ENCODE results near the gene CHSY1. TPM values are rescaled to one million over a fixed set of nuclear protein-coding genes. Genes with fewer than 3 reads are reported as not detected.

Gene CHSY1
- polyA plus RNA-seq, 2 of the 4 experiments (the other 2 are of a cell fraction) = 16.0 to 28.1 TPM

GRCh38 chr15:101138086-101138660 is 113.7 kb downstream of the CHSY1 start:
- POLR2A ChIA-PET = no interaction called here
- DNase-seq (ENCODE audit: low read depth in 1 of 2, low spot score in 1 of 2) = no peak
- WGBS (ENCODE audit: missing lambda C conversion rate) = 63% methylated on average over 14 of the region's 14 CpGs
- peaks cover 8% of the 10 kb centered on the region for H3K9me3 ChIP-seq
- CTCF ChIA-PET = no interaction called here
- no peak for TF ChIP-seq TP53 (CRISPR knock-in tag; IDR thresholded peaks at IDR 0.05)
- no peak for TF ChIP-seq TFCP2L1 (CRISPR knock-in tag; IDR thresholded peaks at IDR 0.05)
- no peak for TF ChIP-seq ZSCAN20 (CRISPR knock-in tag; IDR thresholded peaks at IDR 0.05)
- no peak for TF ChIP-seq E2F6 (IDR thresholded peaks at IDR 0.05; ENCODE audit: borderline replicate concordance, low read depth)
- TF ChIP-seq HEYL (CRISPR knock-in tag; IDR thresholded peaks at IDR 0.05) = no peak
- no peak for TF ChIP-seq ZNF302 (CRISPR knock-in tag; IDR thresholded peaks at IDR 0.05)
- TF ChIP-seq, protein P1, sequence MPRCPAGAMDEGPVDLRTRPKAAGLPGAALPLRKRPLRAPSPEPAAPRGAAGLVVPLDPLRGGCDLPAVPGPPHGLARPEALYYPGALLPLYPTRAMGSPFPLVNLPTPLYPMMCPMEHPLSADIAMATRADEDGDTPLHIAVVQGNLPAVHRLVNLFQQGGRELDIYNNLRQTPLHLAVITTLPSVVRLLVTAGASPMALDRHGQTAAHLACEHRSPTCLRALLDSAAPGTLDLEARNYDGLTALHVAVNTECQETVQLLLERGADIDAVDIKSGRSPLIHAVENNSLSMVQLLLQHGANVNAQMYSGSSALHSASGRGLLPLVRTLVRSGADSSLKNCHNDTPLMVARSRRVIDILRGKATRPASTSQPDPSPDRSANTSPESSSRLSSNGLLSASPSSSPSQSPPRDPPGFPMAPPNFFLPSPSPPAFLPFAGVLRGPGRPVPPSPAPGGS (IDR thresholded peaks at IDR 0.05) = no peak
- no peak for TF ChIP-seq CTCF (IDR thresholded peaks at IDR 0.05)
- TF ChIP-seq CHD2 (IDR thresholded peaks at IDR 0.05; ENCODE audit: low read length, partially characterized antibody) = no peak
- no peak for TF ChIP-seq POLR2AphosphoS2 (conservative IDR thresholded peaks at IDR 0.05; ENCODE audit: low read length)
- TF ChIP-seq MAX (IDR thresholded peaks at IDR 0.05) = no peak
- no peak for TF ChIP-seq HOXB13 (CRISPR knock-in tag; IDR thresholded peaks at IDR 0.05; ENCODE audit: low read depth)
- TF ChIP-seq ATOH8 (CRISPR knock-in tag; IDR thresholded peaks at IDR 0.05; ENCODE audit: low read depth) = no peak
- no peak for TF ChIP-seq CEBPB (IDR thresholded peaks at IDR 0.05)
- no peak for TF ChIP-seq MAFK (IDR thresholded peaks at IDR 0.05; ENCODE audit: partially characterized antibody)
- no peak overlapping the region for H3K27ac ChIP-seq
- no peak overlapping the region for H3K4me3 ChIP-seq
- H3K4me2 ChIP-seq = no peak overlapping the region
- no peaks in the 10 kb centered on the region for H3K4me1 ChIP-seq
- no peak for FAIRE-seq
- no peak for ATAC-seq

GRCh38 chr15:101137312-101137940 is 114.4 kb downstream of the CHSY1 start:
- ChIA-PET CTCF (no interaction called here), POLR2A (no interaction called here)
- DNase-seq (ENCODE audit: low read depth in 1 of 2, low spot score in 1 of 2) (no peak), ATAC-seq (peak; percentile 15 to 16; a peak in 3 of 6 replicates), FAIRE-seq (no peak)
- H3K4me3 ChIP-seq = no peak overlapping the region
- H3K4me1 ChIP-seq = no peaks in the 10 kb centered on the region
- H3K4me2 ChIP-seq = no peak overlapping the region
- H3K9me3 ChIP-seq = peaks cover 8% of the 10 kb centered on the region
- 89% methylated on average over 16 of the region's 16 CpGs for WGBS (ENCODE audit: missing lambda C conversion rate)
- no peak overlapping the region for H3K27ac ChIP-seq
- no peak for TF ChIP-seq RAD21 (conservative IDR thresholded peaks at IDR 0.05 in 1 of 2, IDR thresholded peaks at IDR 0.05 in 1 of 2)
- no peak for TF ChIP-seq CEBPB (IDR thresholded peaks at IDR 0.05)
- no peak for TF ChIP-seq REST (IDR thresholded peaks at IDR 0.05)
- no peak for TF ChIP-seq JUNB (IDR thresholded peaks at IDR 0.05)
- no peak for TF ChIP-seq KDM1A (IDR thresholded peaks at IDR 0.05; ENCODE audit: low read depth)
- TF ChIP-seq ZNF302 (CRISPR knock-in tag; IDR thresholded peaks at IDR 0.05) = no peak
- no peak for TF ChIP-seq TFCP2L1 (CRISPR knock-in tag; IDR thresholded peaks at IDR 0.05)
- no peak for TF ChIP-seq HEYL (CRISPR knock-in tag; IDR thresholded peaks at IDR 0.05)
- no peak for TF ChIP-seq SMC3 (IDR thresholded peaks at IDR 0.05)
- TF ChIP-seq RFX5 (IDR thresholded peaks at IDR 0.05) = no peak
- no peak for TF ChIP-seq JUN (IDR thresholded peaks at IDR 0.05)
- TF ChIP-seq HOXB5 (CRISPR knock-in tag; IDR thresholded peaks at IDR 0.05) = no peak
- no peak for TF ChIP-seq PBX3 (IDR thresholded peaks at IDR 0.05)
- TF ChIP-seq, protein P1 (IDR thresholded peaks at IDR 0.05) = no peak
- no peak for TF ChIP-seq FOXS1 (CRISPR knock-in tag; IDR thresholded peaks at IDR 0.05)
- TF ChIP-seq CHD2 (IDR thresholded peaks at IDR 0.05; ENCODE audit: low read length, partially characterized antibody) = no peak

Measured in A549 (cell line).